GM18861 (cell line): ENCODE measurements around the gene DGKD.
"Not testable (repeated sequence)": the region's sequence is repeated elsewhere in the genome, so short reads cannot be mapped to it uniquely, and the experiment has no call there.

Source experiments
- ATAC-seq: cut with Tn5 transposase; IDR thresholded peaks from one replicate; pipeline ENCODE4 v1.9.1; 2021; ENCODE audit not compliant: unreplicated experiment

The DGKD gene

DNA sequence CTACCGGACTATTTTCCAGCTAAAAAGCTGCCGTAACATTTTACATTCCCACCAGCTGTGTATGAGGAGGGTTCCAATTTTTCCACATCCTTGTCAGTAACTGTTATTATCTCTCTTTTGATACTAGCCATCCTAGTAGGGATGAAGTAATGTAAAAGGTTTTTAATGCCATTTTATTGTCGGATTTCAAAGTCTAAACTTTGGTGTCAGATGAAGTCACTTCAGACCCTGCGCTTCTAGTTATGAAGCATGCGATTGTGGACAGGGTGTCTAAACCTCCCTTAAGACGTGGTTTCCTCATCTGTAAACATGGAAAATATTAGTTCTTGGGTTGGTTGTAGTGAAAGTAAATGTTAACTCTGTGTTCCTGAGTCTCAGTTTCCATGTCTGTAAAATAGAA is 4.7 kb downstream of the DGKD start:
- ATAC-seq: no peak

- ATAC-seq: no peak
Observed at GRCh38 chr2:233359823-233360222, 5.5 kb downstream of the DGKD start.

DNA sequence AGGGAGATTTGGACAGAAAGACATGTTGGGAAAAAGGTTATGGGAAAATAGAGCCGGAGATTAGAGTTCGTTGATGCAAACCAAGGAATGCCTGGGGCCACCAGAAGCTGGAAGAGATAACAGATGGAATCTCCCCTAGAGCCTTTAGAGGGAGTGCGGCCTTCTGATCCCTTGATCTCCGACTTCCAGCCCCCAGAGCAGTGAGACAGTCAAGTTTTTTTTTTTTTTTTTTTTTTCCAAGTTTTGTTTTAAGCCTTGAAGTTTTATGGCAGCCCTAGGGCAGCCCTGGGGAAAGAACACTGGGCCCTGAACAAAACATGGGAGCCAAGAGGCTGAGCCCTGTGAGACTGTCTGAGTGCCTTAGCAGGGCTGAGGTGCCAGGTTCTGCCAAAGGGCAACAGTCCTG is 6.5 kb downstream of the DGKD start:
- no peak for ATAC-seq

DNA sequence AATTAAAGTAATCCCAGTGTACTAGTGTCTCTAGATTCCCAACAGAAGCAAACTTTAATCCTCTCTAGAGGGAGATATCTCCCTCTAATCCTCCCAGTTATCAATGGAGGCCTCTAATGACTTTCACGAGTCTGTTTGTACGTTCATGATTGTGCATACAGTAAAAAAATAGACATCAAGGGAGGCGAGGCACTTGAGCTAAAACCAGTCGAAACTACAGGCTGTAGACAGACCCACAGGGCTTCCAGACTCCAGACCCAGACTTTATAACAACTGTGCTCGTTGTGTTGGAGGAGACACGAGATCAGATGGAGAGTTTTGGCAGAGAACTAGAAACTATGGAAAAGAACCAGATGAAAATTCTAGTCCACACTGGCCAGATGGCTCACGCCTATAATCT is 7.0 kb downstream of the DGKD start:
- no peak for ATAC-seq

DNA sequence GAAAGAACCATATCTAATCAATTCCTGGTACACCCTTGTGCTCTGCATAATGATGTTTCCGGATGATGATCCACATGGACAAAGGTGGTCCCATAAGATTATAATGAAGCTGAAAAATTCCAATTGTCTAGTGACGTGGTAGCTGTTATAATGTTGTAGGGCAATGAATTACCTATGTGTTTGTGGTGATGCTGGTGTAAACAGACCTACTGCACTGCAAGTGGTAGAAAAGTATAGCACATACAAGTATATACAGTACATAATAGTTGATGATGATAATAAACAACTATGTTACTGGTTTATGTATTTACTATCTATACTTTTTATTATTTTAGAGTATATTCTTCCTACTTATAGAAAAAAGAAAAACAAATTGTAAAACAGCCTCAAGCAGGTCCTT is 8.4 kb downstream of the DGKD start:
- no peak for ATAC-seq

DNA sequence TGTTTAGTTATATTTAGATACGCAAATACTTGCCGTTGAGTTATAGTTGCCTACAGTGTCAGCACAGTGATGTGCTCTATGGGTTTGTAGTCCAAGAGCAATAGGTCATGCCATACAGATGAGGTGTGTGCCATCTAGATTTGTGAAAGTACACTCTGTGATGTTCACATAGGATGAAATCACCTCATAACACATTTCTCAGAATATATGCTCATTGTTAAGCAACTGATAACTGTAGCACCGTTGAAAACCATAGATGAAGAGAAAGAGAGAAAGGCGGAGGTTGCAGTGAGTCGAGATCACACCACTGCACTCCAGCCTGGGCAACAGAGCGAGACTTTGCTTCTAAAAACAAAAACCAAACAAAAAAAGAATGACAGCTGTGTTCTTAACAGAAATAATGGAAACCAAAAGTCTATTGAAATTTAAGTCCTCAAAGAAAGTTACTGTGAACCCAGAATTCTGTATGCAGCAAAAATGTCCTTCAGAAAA is 9.5 kb downstream of the DGKD start:
- no peak for ATAC-seq

- no peak for ATAC-seq
Observed at GRCh38 chr2:233365861-233366520, 11.7 kb downstream of the DGKD start.

DNA sequence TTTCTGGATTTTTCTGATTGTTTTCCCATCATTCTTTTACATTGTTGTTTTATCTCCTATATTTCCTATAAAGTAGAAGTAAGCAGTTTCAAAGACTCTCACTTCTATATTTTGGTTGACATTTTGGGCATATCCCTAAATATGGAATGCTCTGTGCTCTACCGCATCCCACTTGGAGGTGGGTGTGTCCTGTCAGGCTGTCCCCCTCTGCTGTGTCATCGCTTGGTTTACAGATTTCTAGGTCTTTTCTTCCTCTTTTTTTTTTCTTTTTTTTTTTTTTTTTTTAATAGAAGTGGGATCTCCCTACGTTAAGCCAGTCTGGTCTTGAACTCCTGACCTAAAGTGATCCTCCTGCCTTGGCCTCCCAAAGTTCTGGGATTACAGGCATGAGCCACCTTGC is 13.3 kb downstream of the DGKD start:
- ATAC-seq: no peak

DNA sequence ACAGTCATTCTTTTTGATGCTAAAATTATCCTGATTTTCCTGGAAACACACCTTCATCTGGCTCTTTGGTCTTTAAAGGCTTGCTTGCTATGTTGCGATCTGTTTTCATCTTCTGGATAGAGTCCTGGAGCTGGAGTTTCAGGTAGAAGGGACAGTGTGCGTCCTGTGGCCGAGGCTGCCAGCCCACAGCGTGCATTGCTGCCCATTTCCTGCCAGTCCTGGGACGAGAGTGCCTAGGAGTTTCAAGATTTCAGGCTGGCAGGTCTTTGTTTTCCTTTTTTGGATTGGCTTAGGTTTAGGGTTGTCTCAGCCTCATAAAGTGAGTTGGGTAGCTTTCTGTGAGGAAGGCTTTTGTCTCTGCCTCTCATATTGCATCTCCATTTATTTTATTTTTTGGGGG is 14.5 kb downstream of the DGKD start:
- no peak for ATAC-seq

DNA sequence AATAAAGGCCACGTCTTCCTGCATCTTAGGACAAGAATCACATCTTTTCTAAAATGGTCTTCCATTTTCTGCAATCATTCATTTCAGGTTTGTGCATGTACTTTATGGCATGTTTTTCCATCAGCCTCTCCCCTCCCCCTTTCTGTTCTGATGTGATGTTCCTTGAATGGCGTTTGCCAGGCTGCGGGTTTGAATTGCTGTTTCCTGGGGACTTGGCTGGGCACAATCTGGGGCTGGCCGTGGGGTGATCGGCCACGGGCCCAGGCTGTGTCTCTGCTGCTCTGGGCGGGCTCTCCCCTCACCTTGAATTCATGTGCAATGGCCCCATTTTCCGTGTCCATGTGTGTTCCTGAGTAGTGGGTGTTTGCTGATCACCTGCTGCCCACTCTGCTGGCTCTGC is 15.2 kb downstream of the DGKD start:
- no peak for ATAC-seq

DNA sequence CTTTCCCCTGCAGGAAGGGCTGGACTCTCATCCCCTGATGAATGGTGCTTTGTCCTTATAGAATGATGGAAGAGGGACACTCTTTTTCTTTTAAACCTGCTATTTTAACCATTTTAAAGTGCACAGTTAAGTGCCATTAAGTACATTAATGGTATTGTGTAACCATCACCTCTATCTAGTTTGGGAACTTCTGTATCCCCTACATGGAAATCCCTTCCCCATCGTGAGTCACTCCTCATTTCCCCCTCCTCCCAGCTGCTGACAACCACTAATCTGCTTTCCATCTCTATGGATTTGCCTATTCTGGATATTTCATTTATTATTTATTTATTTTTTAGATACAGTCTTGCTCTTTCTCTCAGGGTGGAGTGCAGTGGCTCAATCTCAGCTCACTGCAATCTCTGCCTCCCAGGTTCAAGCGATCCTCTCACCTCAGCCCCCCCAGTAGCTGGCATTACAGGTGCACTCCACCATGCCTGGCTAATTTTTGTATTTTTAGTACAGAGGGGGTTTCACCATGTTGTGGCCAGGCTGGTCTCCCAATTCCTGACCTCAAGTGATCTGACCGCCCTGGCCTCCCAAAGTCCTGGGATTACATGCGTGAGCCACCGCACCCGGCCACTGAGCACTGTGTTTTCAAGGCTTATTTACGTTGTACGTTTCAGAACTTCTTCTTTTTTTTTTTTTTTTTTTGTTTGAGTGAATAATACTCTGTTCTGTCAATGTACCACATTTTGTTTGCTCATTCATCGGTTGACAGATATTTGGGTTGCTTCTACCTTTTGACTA is 15.8 kb downstream of the DGKD start:
- ATAC-seq: no peak

DNA sequence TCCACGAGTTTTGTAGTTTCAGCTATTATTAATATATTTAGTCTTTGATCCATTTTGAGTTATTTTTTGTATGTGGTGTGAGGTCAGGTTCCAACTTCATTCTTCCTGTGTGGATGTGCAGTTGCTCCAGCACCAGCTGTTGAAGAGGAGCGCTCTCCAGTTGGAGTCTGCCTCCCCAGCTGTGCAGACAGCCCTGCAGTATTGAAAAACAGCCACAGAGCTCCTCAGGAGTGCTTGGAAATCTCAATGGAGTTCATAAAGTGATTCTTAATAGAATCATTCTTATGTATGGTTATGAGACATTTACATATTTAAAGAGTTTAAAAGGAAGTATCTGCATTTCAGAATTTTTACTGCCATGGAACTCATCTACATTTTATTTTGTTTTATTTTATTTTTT is 17.3 kb downstream of the DGKD start:
- no peak for ATAC-seq

DNA sequence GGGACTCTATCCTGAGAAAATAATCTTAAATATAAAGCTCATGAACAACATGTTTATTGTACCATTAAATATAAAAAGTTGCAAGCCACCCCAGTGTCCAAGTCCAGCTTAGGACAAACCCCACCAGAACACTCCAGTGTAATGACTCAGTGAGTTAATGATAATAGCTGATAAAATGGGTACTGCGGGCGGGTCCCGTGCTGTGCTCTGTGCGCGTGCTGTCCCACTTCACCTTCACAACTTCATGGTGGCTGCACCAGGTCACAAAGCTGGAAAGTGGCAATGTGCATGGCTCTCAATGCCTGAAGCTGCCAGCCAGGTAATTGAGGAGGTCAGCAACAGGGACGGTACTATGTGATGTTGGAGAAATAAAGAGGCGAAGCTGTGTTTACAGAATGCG is 18.6 kb downstream of the DGKD start:
- ATAC-seq: no peak

DNA sequence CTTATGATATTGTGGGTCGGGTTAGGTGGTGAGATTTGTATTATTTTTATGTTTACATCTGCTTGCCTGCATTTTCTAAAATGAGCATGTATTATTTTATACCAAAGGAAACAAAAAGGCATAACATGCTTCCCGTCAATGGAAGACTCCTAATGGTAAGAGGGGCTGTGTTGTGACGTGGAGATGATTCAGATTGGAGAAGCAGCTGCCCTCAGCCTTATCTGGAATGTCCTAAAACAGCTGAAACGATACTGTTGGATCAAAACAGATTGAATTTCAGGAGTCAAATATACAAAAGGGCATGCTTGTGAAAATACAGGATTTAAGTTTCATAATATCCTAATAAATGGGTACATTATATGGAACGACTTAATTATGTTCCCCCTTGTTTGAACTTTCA is 19.0 kb downstream of the DGKD start:
- no peak for ATAC-seq

- ATAC-seq: not testable (repeated sequence)
Observed at GRCh38 chr2:233374776-233375175, 20.5 kb downstream of the DGKD start.

DNA sequence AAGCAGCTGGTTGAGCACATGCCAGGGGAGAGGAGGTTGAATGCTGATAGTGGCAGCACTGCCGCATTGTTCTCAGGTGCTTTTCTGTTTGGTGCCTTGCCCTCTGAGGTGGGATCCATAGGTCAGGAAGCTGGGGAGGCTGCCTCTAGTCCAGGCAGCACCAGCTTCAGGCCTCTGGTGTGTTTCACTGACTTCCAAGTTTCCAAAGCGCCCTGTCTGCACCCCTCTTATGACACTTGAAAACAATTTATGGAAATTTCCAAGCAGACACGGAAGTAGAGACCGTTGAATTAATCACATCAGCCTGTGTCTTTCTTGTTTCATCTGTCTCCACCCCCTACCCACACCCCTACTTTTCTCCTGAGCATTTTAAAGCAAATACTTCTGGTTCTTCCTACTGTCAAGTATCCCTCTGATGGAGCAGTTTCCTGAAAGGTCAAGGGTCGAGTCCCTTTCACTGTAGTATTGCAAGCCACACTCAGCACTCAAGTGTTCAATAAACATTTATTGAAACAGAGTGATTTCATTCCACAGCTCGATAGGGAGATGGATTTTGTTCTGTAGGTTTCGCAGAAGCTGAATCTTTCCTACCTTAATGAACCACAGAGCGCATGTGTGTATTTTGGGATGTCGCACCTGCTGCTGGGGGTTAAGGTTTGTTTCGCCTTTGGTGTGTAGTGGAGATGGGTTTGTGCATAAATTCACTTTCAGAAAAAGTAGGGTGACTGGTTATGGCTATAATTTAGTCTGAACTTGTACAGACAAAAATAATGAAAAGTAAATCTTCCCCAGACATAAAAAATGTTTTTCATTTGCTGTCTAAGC is 21.4 kb downstream of the DGKD start:
- ATAC-seq: no peak

DNA sequence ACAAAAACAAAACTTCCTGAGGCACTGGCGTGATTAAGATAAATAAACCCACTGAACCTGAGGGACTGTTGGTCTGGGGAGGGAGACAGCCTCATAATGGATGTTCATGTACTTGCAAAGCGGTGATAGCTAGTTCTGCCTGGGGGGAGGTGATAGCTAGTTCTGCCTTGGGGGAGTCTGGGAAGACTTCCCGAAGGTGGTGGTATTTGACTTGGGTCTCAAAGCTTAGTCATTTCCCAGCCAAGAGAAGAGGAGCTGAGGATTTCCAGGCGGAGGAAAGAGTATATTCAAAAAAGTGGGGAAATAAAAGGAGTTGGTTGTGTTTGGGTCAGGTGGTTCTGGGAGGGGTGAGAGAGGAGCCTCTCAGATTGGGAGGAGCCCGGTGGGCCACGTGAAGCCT is 24.7 kb downstream of the DGKD start:
- ATAC-seq: no peak

DNA sequence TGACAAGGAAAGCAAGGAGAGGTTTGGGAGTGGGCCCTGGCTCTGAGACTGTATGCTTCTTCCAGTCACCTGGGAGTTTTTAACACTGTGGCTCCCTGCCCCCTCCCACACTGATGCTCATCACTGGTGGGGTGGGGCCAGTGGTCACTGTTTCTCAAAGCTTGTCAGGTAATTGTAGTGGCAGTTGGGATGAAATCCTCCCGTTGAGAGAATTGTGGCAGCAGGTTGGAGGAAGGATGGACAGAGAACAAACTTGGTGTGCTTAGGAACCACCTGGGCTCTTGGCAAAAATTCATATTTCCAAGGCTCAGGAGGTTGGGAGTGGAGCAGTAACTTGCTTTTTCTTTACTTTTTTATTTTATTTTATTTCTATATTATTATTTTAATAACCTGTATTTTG is 25.1 kb downstream of the DGKD start:
- ATAC-seq: no peak

DNA sequence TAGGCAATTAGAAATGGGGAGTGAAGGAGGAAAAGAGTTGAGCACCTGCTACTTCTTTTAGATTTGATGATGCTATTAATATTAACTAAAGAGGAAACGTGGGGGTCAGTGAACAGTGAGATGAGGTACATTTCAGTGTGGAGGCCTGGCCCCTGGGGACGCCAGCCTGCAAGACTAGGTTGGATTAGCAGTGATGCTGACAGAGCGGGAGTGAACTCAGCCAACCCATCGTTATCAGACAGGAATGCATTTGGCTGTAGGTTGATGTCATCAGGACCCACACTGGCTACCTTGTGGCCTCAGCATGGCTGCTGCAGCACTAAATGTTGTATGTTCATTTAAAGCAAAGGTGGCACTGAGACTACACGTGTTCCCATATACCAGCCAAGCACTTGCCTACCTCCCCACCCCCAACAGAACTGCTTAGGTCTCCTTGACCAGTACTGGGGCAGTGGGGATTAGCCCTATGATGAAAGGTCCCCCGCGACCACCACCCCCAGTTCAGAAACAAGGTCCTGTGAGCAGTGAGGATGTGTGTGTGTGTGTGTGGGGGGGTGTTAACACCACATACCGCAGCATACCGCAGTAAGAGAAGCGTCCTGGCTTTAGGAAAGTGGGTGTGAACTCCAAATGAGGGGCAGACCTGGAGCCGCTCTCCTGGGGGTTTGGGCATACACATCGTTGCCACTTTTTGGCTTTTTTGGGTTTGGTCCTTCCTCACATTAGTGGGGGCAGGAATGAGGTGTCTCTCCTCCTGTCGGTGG is 26.0 kb downstream of the DGKD start:
- ATAC-seq: peak; percentile 48

DNA sequence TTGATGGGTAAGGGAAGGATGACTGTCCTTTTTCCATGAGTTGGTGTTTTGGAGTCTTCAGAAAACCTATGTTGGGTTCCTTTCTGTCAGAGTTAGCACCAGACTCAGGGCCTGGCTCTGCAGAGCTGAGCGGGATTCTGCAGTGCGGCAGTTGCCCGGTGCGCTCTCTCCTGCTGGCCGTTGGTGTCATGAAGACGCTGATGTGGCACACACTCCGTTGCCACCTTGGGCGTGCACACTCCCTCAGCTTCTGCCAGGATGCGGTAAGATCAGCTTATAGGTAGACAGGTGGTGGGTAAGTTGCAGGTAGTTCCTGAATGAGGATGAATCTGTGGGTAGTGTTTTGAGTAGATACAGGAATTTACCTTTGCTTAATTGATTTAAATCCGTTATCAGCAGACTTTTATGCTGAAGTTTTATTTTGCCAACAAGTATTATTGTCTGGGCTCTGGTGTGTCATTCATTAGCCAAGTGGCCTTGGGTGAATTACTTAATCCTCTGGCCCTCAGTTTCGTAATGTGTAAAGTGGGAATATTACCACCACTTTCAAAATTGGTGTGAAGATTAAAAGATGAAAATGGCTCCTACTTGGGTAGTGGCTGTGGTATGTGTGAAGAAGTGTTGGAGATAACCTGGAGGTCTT is 26.8 kb downstream of the DGKD start:
- ATAC-seq: no peak

DNA sequence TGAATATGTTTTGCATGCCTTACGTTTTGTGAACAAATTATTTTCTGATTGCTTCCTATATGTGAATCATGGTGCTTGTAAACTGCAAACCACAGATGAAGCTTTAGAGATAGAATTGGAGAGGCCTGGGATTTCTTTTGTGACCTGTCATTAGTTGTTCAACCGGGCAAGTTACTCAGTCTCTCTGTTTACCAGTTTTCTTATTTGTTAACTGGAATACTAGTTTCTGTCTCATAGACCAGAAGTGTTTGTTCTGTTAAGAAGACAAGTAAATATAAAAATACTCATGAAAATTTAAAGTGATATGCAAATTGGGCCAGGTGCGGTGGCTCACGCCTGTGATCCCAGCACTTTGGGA is 27.3 kb downstream of the DGKD start:
- no peak for ATAC-seq
